SK-N-SH (cell line): ENCODE measurements around the gene VPS51. TPM values are rescaled to one million over a fixed set of nuclear protein-coding genes. Genes with fewer than 3 reads are reported as not detected.

Experiments used
- CTCF ChIA-PET: fragments of 300-600, 350-600 bp; formaldehyde crosslinking; extraction: SDS; loops from one replicate; lab custom pipeline; 2021; lab: Yijun Ruan, JAX
- POLR2A ChIA-PET: fragments of 350-600 bp; sonication (Branson Sonifier 250); formaldehyde crosslinking; extraction: SDS; loops from one replicate; lab custom pipeline; 2020; ENCODE audit warnings: antibody characterized with exemption, inconsistent platforms; lab: Yijun Ruan, JAX
- DNase-seq: peaks from one replicate; pipeline ENCODE4 v3.0.0; 2012
- H2AFZ ChIP-seq: fragments of 200-600 bp; sonication (generic); 2 replicates; pipeline ENCODE4 v1.8.1; 2016; ENCODE audit warnings: antibody characterized with exemption, mild to moderate bottlenecking, low read depth
- H3F3A ChIP-seq: fragments of 200-600 bp; sonication (generic); replicated peaks from 2 replicates; pipeline ENCODE3; 2016; ENCODE audit warnings: antibody characterized with exemption, mild to moderate bottlenecking; ENCODE audit not compliant: insufficient read depth
- H3K27ac ChIP-seq, 2 experiments: fragments of 200-500 bp in 1 of 2; fragments of 200-600 bp in 1 of 2; sonication (Bioruptor generic) in 1 of 2; sonication (generic), shearing (Covaris generic) in 1 of 2; 2 replicates each; pipeline versions ENCODE4 v1.5.1 to v1.6.1; 2014 to 2016; ENCODE audit warnings: low read depth in 2 of 2, inconsistent platforms in 1 of 2, low read length in 1 of 2, mild to moderate bottlenecking in 1 of 2, mixed read lengths in 1 of 2
- H3K27me3 ChIP-seq: fragments of 200-600 bp; sonication (generic), shearing (Covaris generic); 2 replicates; pipeline ENCODE4 v1.6.1; 2016; ENCODE audit warnings: mixed run types; ENCODE audit not compliant: insufficient read depth
- H3K36me3 ChIP-seq, 2 experiments: fragments of 200-500 bp in 1 of 2; fragments of 200-600 bp in 1 of 2; sonication (Bioruptor generic) in 1 of 2; sonication (generic) in 1 of 2; replicated peaks in 1 of 2; 2 replicates each; pipeline versions ENCODE3 to v1.5.1; 2014 to 2016; ENCODE audit warnings: low read length in 1 of 2, mild to moderate bottlenecking in 1 of 2; ENCODE audit not compliant: insufficient read depth in 2 of 2, control insufficient read depth in 1 of 2
- H3K4me1 ChIP-seq, 2 experiments: fragments of 200-500 bp in 1 of 2; fragments of 200-600 bp in 1 of 2; sonication (Bioruptor generic) in 1 of 2; sonication (generic), shearing (Covaris generic) in 1 of 2; 2 replicates each; pipeline versions ENCODE4 v1.5.1 to v1.6.1; 2014 to 2016; ENCODE audit warnings: low read depth in 1 of 2, low read length in 1 of 2, mixed run types in 1 of 2; ENCODE audit not compliant: insufficient read depth in 2 of 2, control insufficient read depth in 1 of 2
- H3K4me2 ChIP-seq: fragments of 200-600 bp; sonication (generic), shearing (Covaris generic); 2 replicates; pipeline ENCODE4 v1.6.1; 2017; ENCODE audit warnings: mixed run types
- H3K4me3 ChIP-seq, 2 experiments: fragments of 200-500 bp in 1 of 2; fragments of 200-600 bp in 1 of 2; sonication (Bioruptor generic) in 1 of 2; sonication (generic), shearing (Covaris generic) in 1 of 2; 2 replicates each; pipeline versions ENCODE4 v1.5.1 to v1.8.1; 2014 to 2016; ENCODE audit warnings: low read depth in 2 of 2, inconsistent platforms in 1 of 2, low read length in 1 of 2, mild to moderate bottlenecking in 1 of 2, mixed read lengths in 1 of 2, moderate library complexity in 1 of 2
- H3K79me2 ChIP-seq: fragments of 200-600 bp; sonication (generic); 2 replicates; pipeline ENCODE4 v1.8.1; 2017; ENCODE audit warnings: mild to moderate bottlenecking; ENCODE audit not compliant: insufficient read depth
- H3K9ac ChIP-seq: fragments of 200-600 bp; sonication (generic); 2 replicates; pipeline ENCODE4 v1.6.1; 2017; ENCODE audit warnings: mixed run types
- H3K9me2 ChIP-seq: fragments of 200-600 bp; sonication (generic); 2 replicates; pipeline ENCODE4 v1.6.1; 2017; ENCODE audit warnings: mixed run types
- H3K9me3 ChIP-seq: fragments of 200-600 bp; sonication (generic); 2 replicates; pipeline ENCODE4 v1.6.1; 2017; ENCODE audit warnings: mixed run types, mild to moderate bottlenecking, moderate library complexity
- H4K20me1 ChIP-seq: fragments of 200-600 bp; sonication (generic); 2 replicates; pipeline ENCODE4 v1.6.1; 2017; ENCODE audit warnings: mild to moderate bottlenecking, mixed run types; ENCODE audit not compliant: insufficient read depth
- CHD2 ChIP-seq: fragments of 150-350 bp; IDR thresholded peaks from 2 replicates; pipeline ENCODE4 v1.6.1; 2018; ENCODE audit warnings: low read length; ENCODE audit not compliant: partially characterized antibody
- ELF1 ChIP-seq: IDR thresholded peaks from 2 replicates; pipeline ENCODE4 v1.4.0; 2012
- GABPA ChIP-seq: IDR thresholded peaks from 2 replicates; pipeline ENCODE4 v1.4.0; 2012; ENCODE audit warnings: low read depth, mild to moderate bottlenecking
- NFIC ChIP-seq: IDR thresholded peaks from 2 replicates; pipeline ENCODE4 v1.4.0; 2012; ENCODE audit warnings: borderline replicate concordance
- NRF1 ChIP-seq: IDR thresholded peaks from 2 replicates; pipeline ENCODE4 v1.6.1; 2012; ENCODE audit warnings: low read depth, mild to moderate bottlenecking, low read length
- POLR2AphosphoS5 ChIP-seq: IDR thresholded peaks from 2 replicates; pipeline ENCODE4 v1.6.1; 2012; ENCODE audit warnings: low read depth, low read length
- RCOR1 ChIP-seq: fragments of 150-350 bp; IDR thresholded peaks from 2 replicates; pipeline ENCODE4 v1.6.1; 2017; ENCODE audit warnings: antibody characterized with exemption, low read length
- RFX5 ChIP-seq: IDR thresholded peaks from 2 replicates; pipeline ENCODE4 v1.6.1; 2012; ENCODE audit warnings: mild to moderate bottlenecking, improper control_type of control experiment, low read length
- SIN3A ChIP-seq: IDR thresholded peaks from 2 replicates; pipeline ENCODE4 v1.6.1; 2012; ENCODE audit warnings: low read depth, mild to moderate bottlenecking, low read length, moderate library complexity, borderline replicate concordance
- SMC3 ChIP-seq: IDR thresholded peaks from 2 replicates; pipeline ENCODE4 v1.6.1; 2012; ENCODE audit warnings: low read depth, low read length, improper control_type of control experiment
- TAF1 ChIP-seq: IDR thresholded peaks from 2 replicates; pipeline ENCODE4 v1.6.1; 2012; ENCODE audit warnings: low read depth, mild to moderate bottlenecking, low read length, moderate library complexity, borderline replicate concordance
- TEAD4 ChIP-seq: IDR thresholded peaks from 2 replicates; pipeline ENCODE4 v1.4.0; 2012; ENCODE audit warnings: mild to moderate bottlenecking, borderline replicate concordance; ENCODE audit not compliant: insufficient read depth
- WGBS: methylation state at CpG from one replicate; pipeline ENCODE4 v1.1.6; 2017; ENCODE audit warnings: low lambda C conversion rate; 5-methylcytosine and 5-hydroxymethylcytosine counted together
- polyA plus RNA-seq, 3 experiments: library from polyadenylated mRNA; depleted of rRNA; stranded (reverse); fragments of >200 nt; gene quantifications; 2 replicates each; pipeline ENCODE4 v1.2.3, GENCODE V29; 2012
- TF ChIP-seq, protein P1 (sequence below): IDR thresholded peaks from 2 replicates; pipeline ENCODE4 v1.4.0; 2012; ENCODE audit warnings: low read depth
- TF ChIP-seq, protein P2 (sequence below): IDR thresholded peaks from 2 replicates; pipeline ENCODE4; 2012
- TF ChIP-seq, protein P3 (sequence below): fragments of 150-350 bp; IDR thresholded peaks from 2 replicates; pipeline ENCODE4 v1.6.1; 2017; ENCODE audit warnings: antibody characterized with exemption, low read length, low read depth, borderline replicate concordance

VPS51 gene
- polyA plus RNA-seq, 1 of the 3 experiments (the other 2 are of a cell fraction), result 59.9 TPM

DNA sequence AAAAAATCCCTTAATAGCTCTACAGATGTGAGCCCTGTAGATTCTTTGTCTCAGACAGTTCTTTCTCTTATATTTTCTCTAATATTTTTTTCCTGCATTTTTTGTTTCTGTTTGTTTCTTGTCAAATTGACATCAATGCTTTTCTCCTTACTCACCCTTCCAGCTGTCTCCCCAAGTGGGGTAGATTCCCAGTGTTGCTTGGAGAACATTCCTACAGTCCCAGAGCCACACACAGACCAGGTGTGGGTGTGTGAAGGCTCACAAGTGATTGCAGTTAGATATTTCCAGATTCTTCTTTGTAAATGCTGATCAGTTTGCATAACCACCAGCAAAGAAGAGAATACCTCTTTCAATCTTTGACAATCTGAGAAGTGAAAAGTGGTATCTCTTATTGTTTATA lies 7.5 kb downstream of the VPS51 start:
- no peak overlapping the region for H3K27ac ChIP-seq
- H3K9me3 ChIP-seq, result no peaks in the 10 kb centered on the region
- H3K36me3 ChIP-seq, result peaks cover 8 to 9% of the 10 kb centered on the region in 2 experiments
- H4K20me1 ChIP-seq, result peaks cover 9% of the 10 kb centered on the region
- H2AFZ ChIP-seq, result no peak overlapping the region
- H3K4me3 ChIP-seq, result no peak overlapping the region
- DNase-seq, result no peak
- TF ChIP-seq NRF1 (no peak), NFIC (no peak), SIN3A (no peak), CHD2 (no peak), RFX5 (no peak)
- TF ChIP-seq, protein P1, sequence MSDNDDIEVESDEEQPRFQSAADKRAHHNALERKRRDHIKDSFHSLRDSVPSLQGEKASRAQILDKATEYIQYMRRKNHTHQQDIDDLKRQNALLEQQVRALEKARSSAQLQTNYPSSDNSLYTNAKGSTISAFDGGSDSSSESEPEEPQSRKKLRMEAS, result no peak
- TF ChIP-seq, protein P2, sequence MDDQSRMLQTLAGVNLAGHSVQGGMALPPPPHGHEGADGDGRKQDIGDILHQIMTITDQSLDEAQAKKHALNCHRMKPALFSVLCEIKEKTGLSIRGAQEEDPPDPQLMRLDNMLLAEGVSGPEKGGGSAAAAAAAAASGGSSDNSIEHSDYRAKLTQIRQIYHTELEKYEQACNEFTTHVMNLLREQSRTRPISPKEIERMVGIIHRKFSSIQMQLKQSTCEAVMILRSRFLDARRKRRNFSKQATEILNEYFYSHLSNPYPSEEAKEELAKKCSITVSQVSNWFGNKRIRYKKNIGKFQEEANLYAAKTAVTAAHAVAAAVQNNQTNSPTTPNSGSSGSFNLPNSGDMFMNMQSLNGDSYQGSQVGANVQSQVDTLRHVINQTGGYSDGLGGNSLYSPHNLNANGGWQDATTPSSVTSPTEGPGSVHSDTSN, result no peak
- no peaks in the 10 kb centered on the region; a peak in 1 of 4 replicates for H3K4me1 ChIP-seq
- no peak overlapping the region for H3K4me2 ChIP-seq
- POLR2A ChIA-PET, result interaction anchor here (0.7 to 2.5 kb wide), 2 partner anchors 8 to 25 kb away, joined by 5 to 7 read pairs; partner anchors contain the start of gene TM7SF2
- peaks cover 59% of the 10 kb centered on the region for H3K79me2 ChIP-seq
- H3K9ac ChIP-seq, result no peak overlapping the region
- no peaks in the 10 kb centered on the region for H3K27me3 ChIP-seq
- H3K9me2 ChIP-seq, result no peaks in the 10 kb centered on the region
- no peaks in the 10 kb centered on the region for H3F3A ChIP-seq
- CTCF ChIA-PET, result interaction anchor here (1.1 to 12.6 kb wide), 2 partner anchors 9 to 90 kb away, joined by 3 to 150 read pairs; partner anchors contain the start of genes ARL2 and TM7SF2

DNA sequence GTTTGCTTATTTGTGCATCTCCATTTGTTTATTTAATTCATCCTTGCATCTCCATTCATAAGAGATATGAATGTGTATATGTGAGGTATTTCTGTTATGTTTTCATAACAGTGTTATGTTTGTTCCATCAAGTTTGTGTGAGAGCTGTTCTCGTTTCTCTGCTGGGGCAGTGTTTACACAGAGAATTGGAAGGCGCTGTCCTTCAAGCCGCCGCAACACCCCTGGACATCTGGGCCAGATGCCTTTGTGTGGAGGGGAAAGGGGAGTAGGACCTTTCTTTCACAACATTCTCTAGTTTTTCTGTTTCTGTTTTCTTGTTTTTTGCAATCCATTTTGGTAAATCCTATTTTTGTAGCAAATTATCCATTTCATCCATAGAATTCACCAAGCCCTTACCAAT lies 8.6 kb downstream of the VPS51 start:
- Histone ChIP-seq H4K20me1 (peaks cover 9% of the 10 kb centered on the region), H3K36me3 (peaks cover 8 to 16% of the 10 kb centered on the region in 2 experiments), H3K27me3 (no peaks in the 10 kb centered on the region), H3K4me1 (no peaks in the 10 kb centered on the region; a peak in 1 of 4 replicates), H3K9me3 (no peaks in the 10 kb centered on the region), H3K27ac (no peak overlapping the region), H3K9me2 (no peaks in the 10 kb centered on the region), H2AFZ (no peak overlapping the region), H3K79me2 (peaks cover 47% of the 10 kb centered on the region; the same call in 1 of the 2 replicates), H3K4me3 (no peak overlapping the region), H3K4me2 (no peak overlapping the region), H3K9ac (no peak overlapping the region), H3F3A (no peaks in the 10 kb centered on the region)
- CTCF ChIA-PET, result interaction anchor here (12.6 kb wide), 1 partner anchor 8 kb away, joined by 150 read pairs; the partner anchor contains the start of gene TM7SF2
- TF ChIP-seq CHD2, result no peak
- no peak for TF ChIP-seq POLR2AphosphoS5
- no peak for TF ChIP-seq TAF1
- TF ChIP-seq SMC3, result no peak
- TF ChIP-seq ELF1, result no peak
- TF ChIP-seq GABPA, result no peak
- TF ChIP-seq, protein P3, sequence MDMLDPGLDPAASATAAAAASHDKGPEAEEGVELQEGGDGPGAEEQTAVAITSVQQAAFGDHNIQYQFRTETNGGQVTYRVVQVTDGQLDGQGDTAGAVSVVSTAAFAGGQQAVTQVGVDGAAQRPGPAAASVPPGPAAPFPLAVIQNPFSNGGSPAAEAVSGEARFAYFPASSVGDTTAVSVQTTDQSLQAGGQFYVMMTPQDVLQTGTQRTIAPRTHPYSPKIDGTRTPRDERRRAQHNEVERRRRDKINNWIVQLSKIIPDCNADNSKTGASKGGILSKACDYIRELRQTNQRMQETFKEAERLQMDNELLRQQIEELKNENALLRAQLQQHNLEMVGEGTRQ, result no peak
- TF ChIP-seq TEAD4, result no peak
- no peak for TF ChIP-seq RCOR1
- TF ChIP-seq RFX5, result no peak
- no peak for DNase-seq
- WGBS, result 90% methylated on average over 4 of the region's 4 CpGs
- POLR2A ChIA-PET, result no interaction called here
